Measurements from ENCODE around the gene PIGN.

PIGN gene

GRCh38 chr18:62125702-62126101 is 61.2 kb downstream of the PIGN start:
- DNase-seq = no peak
- Histone ChIP-seq H3K27me3 (replicated peaks; ENCODE audit: control insufficient read depth, insufficient read depth, low read length, poor library complexity, severe bottlenecking) (no peaks in the 10 kb centered on the region), H3K4me1 (ENCODE audit: control insufficient read depth, insufficient read depth, low read length, poor library complexity, severe bottlenecking) (no peaks in the 10 kb centered on the region), H3K4me3 (ENCODE audit: insufficient read depth, low read depth, low read length, poor library complexity, severe bottlenecking) (no peak overlapping the region), H3K27ac (ENCODE audit: insufficient read depth, low read length, poor library complexity, severe bottlenecking) (no peak overlapping the region), H3K36me3 (ENCODE audit: control insufficient read depth, insufficient read depth, low read length) (no peaks in the 10 kb centered on the region), H3K9me3 (ENCODE audit: control insufficient read depth, low read length) (no peaks in the 10 kb centered on the region)

GRCh38 chr18:62122330-62122729 is 64.5 kb downstream of the PIGN start:
- Histone ChIP-seq H3K27me3 (replicated peaks; ENCODE audit: control insufficient read depth, insufficient read depth, low read length, poor library complexity, severe bottlenecking) (no peaks in the 10 kb centered on the region), H3K27ac (ENCODE audit: insufficient read depth, low read length, poor library complexity, severe bottlenecking) (no peak overlapping the region), H3K4me3 (ENCODE audit: insufficient read depth, low read depth, low read length, poor library complexity, severe bottlenecking) (no peak overlapping the region), H3K9me3 (ENCODE audit: control insufficient read depth, low read length) (no peaks in the 10 kb centered on the region), H3K36me3 (ENCODE audit: control insufficient read depth, insufficient read depth, low read length) (no peaks in the 10 kb centered on the region), H3K4me1 (ENCODE audit: control insufficient read depth, insufficient read depth, low read length, poor library complexity, severe bottlenecking) (no peaks in the 10 kb centered on the region)
- no peak for DNase-seq

GRCh38 chr18:62119884-62120283 is 67.0 kb downstream of the PIGN start:
- no peaks in the 10 kb centered on the region for H3K36me3 ChIP-seq (ENCODE audit: control insufficient read depth, insufficient read depth, low read length)
- no peak overlapping the region for H3K27ac ChIP-seq (ENCODE audit: insufficient read depth, low read length, poor library complexity, severe bottlenecking)
- H3K9me3 ChIP-seq (ENCODE audit: control insufficient read depth, low read length) = no peaks in the 10 kb centered on the region
- no peak for DNase-seq
- H3K4me3 ChIP-seq (ENCODE audit: insufficient read depth, low read depth, low read length, poor library complexity, severe bottlenecking) = no peak overlapping the region
- no peaks in the 10 kb centered on the region for H3K4me1 ChIP-seq (ENCODE audit: control insufficient read depth, insufficient read depth, low read length, poor library complexity, severe bottlenecking)
- no peaks in the 10 kb centered on the region for H3K27me3 ChIP-seq (replicated peaks; ENCODE audit: control insufficient read depth, insufficient read depth, low read length, poor library complexity, severe bottlenecking)

GRCh38 chr18:62118328-62118727 is 68.5 kb downstream of the PIGN start:
- no peaks in the 10 kb centered on the region for H3K9me3 ChIP-seq (ENCODE audit: control insufficient read depth, low read length)
- no peaks in the 10 kb centered on the region for H3K27me3 ChIP-seq (replicated peaks; ENCODE audit: control insufficient read depth, insufficient read depth, low read length, poor library complexity, severe bottlenecking)
- no peak overlapping the region for H3K4me3 ChIP-seq (ENCODE audit: insufficient read depth, low read depth, low read length, poor library complexity, severe bottlenecking)
- no peaks in the 10 kb centered on the region for H3K4me1 ChIP-seq (ENCODE audit: control insufficient read depth, insufficient read depth, low read length, poor library complexity, severe bottlenecking)
- H3K36me3 ChIP-seq (ENCODE audit: control insufficient read depth, insufficient read depth, low read length) = no peaks in the 10 kb centered on the region
- H3K27ac ChIP-seq (ENCODE audit: insufficient read depth, low read length, poor library complexity, severe bottlenecking) = no peak overlapping the region
- DNase-seq = no peak

- H3K27me3 ChIP-seq (replicated peaks; ENCODE audit: control insufficient read depth, insufficient read depth, low read length, poor library complexity, severe bottlenecking) = no peaks in the 10 kb centered on the region
- H3K36me3 ChIP-seq (ENCODE audit: control insufficient read depth, insufficient read depth, low read length) = no peaks in the 10 kb centered on the region
- H3K27ac ChIP-seq (ENCODE audit: insufficient read depth, low read length, poor library complexity, severe bottlenecking) = no peak overlapping the region
- no peaks in the 10 kb centered on the region for H3K4me1 ChIP-seq (ENCODE audit: control insufficient read depth, insufficient read depth, low read length, poor library complexity, severe bottlenecking)
- H3K9me3 ChIP-seq (ENCODE audit: control insufficient read depth, low read length) = no peaks in the 10 kb centered on the region
- no peak for DNase-seq
- no peak overlapping the region for H3K4me3 ChIP-seq (ENCODE audit: insufficient read depth, low read depth, low read length, poor library complexity, severe bottlenecking)
These were observed 77.2 kb downstream of the PIGN start for GRCh38 chr18:62109676-62110075.

- no peaks in the 10 kb centered on the region for H3K9me3 ChIP-seq (ENCODE audit: control insufficient read depth, low read length)
- no peaks in the 10 kb centered on the region for H3K4me1 ChIP-seq (ENCODE audit: control insufficient read depth, insufficient read depth, low read length, poor library complexity, severe bottlenecking)
- DNase-seq = no peak
- H3K36me3 ChIP-seq (ENCODE audit: control insufficient read depth, insufficient read depth, low read length) = no peaks in the 10 kb centered on the region
- no peaks in the 10 kb centered on the region for H3K27me3 ChIP-seq (replicated peaks; ENCODE audit: control insufficient read depth, insufficient read depth, low read length, poor library complexity, severe bottlenecking)
- no peak overlapping the region for H3K4me3 ChIP-seq (ENCODE audit: insufficient read depth, low read depth, low read length, poor library complexity, severe bottlenecking)
- H3K27ac ChIP-seq (ENCODE audit: insufficient read depth, low read length, poor library complexity, severe bottlenecking) = no peak overlapping the region
These were observed 79.0 kb downstream of the PIGN start for GRCh38 chr18:62107881-62108280.

GRCh38 chr18:62106271-62106670 is 80.6 kb downstream of the PIGN start:
- Histone ChIP-seq H3K27me3 (replicated peaks; ENCODE audit: control insufficient read depth, insufficient read depth, low read length, poor library complexity, severe bottlenecking) (no peaks in the 10 kb centered on the region), H3K9me3 (ENCODE audit: control insufficient read depth, low read length) (no peaks in the 10 kb centered on the region), H3K36me3 (ENCODE audit: control insufficient read depth, insufficient read depth, low read length) (no peaks in the 10 kb centered on the region), H3K4me1 (ENCODE audit: control insufficient read depth, insufficient read depth, low read length, poor library complexity, severe bottlenecking) (no peaks in the 10 kb centered on the region), H3K4me3 (ENCODE audit: insufficient read depth, low read depth, low read length, poor library complexity, severe bottlenecking) (no peak overlapping the region), H3K27ac (ENCODE audit: insufficient read depth, low read length, poor library complexity, severe bottlenecking) (no peak overlapping the region)
- no peak for DNase-seq

GRCh38 chr18:62105376-62105775 is 81.5 kb downstream of the PIGN start:
- Histone ChIP-seq H3K36me3 (ENCODE audit: control insufficient read depth, insufficient read depth, low read length) (no peaks in the 10 kb centered on the region), H3K4me3 (ENCODE audit: insufficient read depth, low read depth, low read length, poor library complexity, severe bottlenecking) (no peak overlapping the region), H3K4me1 (ENCODE audit: control insufficient read depth, insufficient read depth, low read length, poor library complexity, severe bottlenecking) (no peaks in the 10 kb centered on the region), H3K9me3 (ENCODE audit: control insufficient read depth, low read length) (no peaks in the 10 kb centered on the region), H3K27me3 (replicated peaks; ENCODE audit: control insufficient read depth, insufficient read depth, low read length, poor library complexity, severe bottlenecking) (no peaks in the 10 kb centered on the region), H3K27ac (ENCODE audit: insufficient read depth, low read length, poor library complexity, severe bottlenecking) (no peak overlapping the region)
- no peak for DNase-seq

GRCh38 chr18:62102221-62102620 is 84.6 kb downstream of the PIGN start:
- DNase-seq = no peak
- Histone ChIP-seq H3K27ac (ENCODE audit: insufficient read depth, low read length, poor library complexity, severe bottlenecking) (no peak overlapping the region), H3K4me1 (ENCODE audit: control insufficient read depth, insufficient read depth, low read length, poor library complexity, severe bottlenecking) (no peaks in the 10 kb centered on the region), H3K4me3 (ENCODE audit: insufficient read depth, low read depth, low read length, poor library complexity, severe bottlenecking) (no peak overlapping the region), H3K9me3 (ENCODE audit: control insufficient read depth, low read length) (no peaks in the 10 kb centered on the region), H3K27me3 (replicated peaks; ENCODE audit: control insufficient read depth, insufficient read depth, low read length, poor library complexity, severe bottlenecking) (no peaks in the 10 kb centered on the region), H3K36me3 (ENCODE audit: control insufficient read depth, insufficient read depth, low read length) (no peaks in the 10 kb centered on the region)

GRCh38 chr18:62101321-62101721 is 85.5 kb downstream of the PIGN start:
- Histone ChIP-seq H3K9me3 (ENCODE audit: control insufficient read depth, low read length) (no peaks in the 10 kb centered on the region), H3K36me3 (ENCODE audit: control insufficient read depth, insufficient read depth, low read length) (no peaks in the 10 kb centered on the region), H3K27ac (ENCODE audit: insufficient read depth, low read length, poor library complexity, severe bottlenecking) (no peak overlapping the region), H3K4me3 (ENCODE audit: insufficient read depth, low read depth, low read length, poor library complexity, severe bottlenecking) (no peak overlapping the region), H3K27me3 (replicated peaks; ENCODE audit: control insufficient read depth, insufficient read depth, low read length, poor library complexity, severe bottlenecking) (no peaks in the 10 kb centered on the region), H3K4me1 (ENCODE audit: control insufficient read depth, insufficient read depth, low read length, poor library complexity, severe bottlenecking) (no peaks in the 10 kb centered on the region)
- DNase-seq = no peak

- Histone ChIP-seq H3K4me1 (ENCODE audit: control insufficient read depth, insufficient read depth, low read length, poor library complexity, severe bottlenecking) (no peaks in the 10 kb centered on the region), H3K27ac (ENCODE audit: insufficient read depth, low read length, poor library complexity, severe bottlenecking) (no peak overlapping the region), H3K9me3 (ENCODE audit: control insufficient read depth, low read length) (no peaks in the 10 kb centered on the region), H3K36me3 (ENCODE audit: control insufficient read depth, insufficient read depth, low read length) (no peaks in the 10 kb centered on the region), H3K4me3 (ENCODE audit: insufficient read depth, low read depth, low read length, poor library complexity, severe bottlenecking) (no peak overlapping the region), H3K27me3 (replicated peaks; ENCODE audit: control insufficient read depth, insufficient read depth, low read length, poor library complexity, severe bottlenecking) (no peaks in the 10 kb centered on the region)
- no peak for DNase-seq
These were observed 87.9 kb downstream of the PIGN start for GRCh38 chr18:62098960-62099359.

Data from effector memory CD4-positive, alpha-beta T cell (primary cell).